Adrenal gland (tissue), 12 donors: ENCODE data around the gene CEP70. TPM values are rescaled to one million over a fixed set of nuclear protein-coding genes. Genes with fewer than 3 reads are reported as not detected.

Experiments
- DNase-seq, 7 donors: peaks; one replicate each; pipeline ENCODE4 v3.0.0-alpha.2; 2019 to 2020
- H3K27ac ChIP-seq, 5 donors: fragments of 200-600 bp; sonication (generic) in 4 of 5; 1 replicate in 3 of 5; 2 replicates in 2 of 5; pipeline versions ENCODE4 v1.5.1 to v1.8.0; 2016 to 2020; ENCODE audit warnings: mild to moderate bottlenecking in 1 of 5
- H3K27me3 ChIP-seq: fragments of 200-600 bp; 2 replicates; pipeline ENCODE4 v1.8.0; 2021
- H3K36me3 ChIP-seq, 2 donors: fragments of 200-600 bp; replicated peaks in 1 of 2; 1 replicate in 1 of 2; 2 replicates in 1 of 2; pipeline versions ENCODE4 v1.5.1 to v1.8.0; 2018 to 2022
- H3K4me1 ChIP-seq, 2 donors: fragments of 200-600 bp; replicated peaks in 1 of 2; 1 replicate in 1 of 2; 2 replicates in 1 of 2; pipeline versions ENCODE4 v1.5.1 to v1.8.0; 2018 to 2021
- H3K4me3 ChIP-seq, 4 donors: fragments of 200-600 bp; sonication (generic) in 3 of 4; one replicate each; pipeline ENCODE4 v1.5.1; 2016 to 2018
- H3K9me3 ChIP-seq, 3 donors: fragments of 200-600 bp; sonication (generic) in 1 of 3; replicated peaks in 1 of 3; 1 replicate in 2 of 3; 2 replicates in 1 of 3; pipeline versions ENCODE4 v1.5.1 to v1.8.0; 2016 to 2021
- POLR2A ChIP-seq, 2 donors: fragments of 450-650 bp; IDR thresholded peaks; one replicate each; pipeline ENCODE4 v1.6.1; 2017; ENCODE audit warnings: antibody characterized with exemption in 2 of 2, mild to moderate bottlenecking in 2 of 2, moderate library complexity in 1 of 2
- WGBS, 4 donors: extraction: QIAGEN DNeasy Blood & Tissue Kit in 2 of 4; methylation state at CpG; one replicate each; pipeline versions ENCODE4 v1.1.5 to v1.1.7; 2013 to 2017; 5-methylcytosine and 5-hydroxymethylcytosine counted together
- intact Hi-C, 2 donors: fragments of 100-400 bp; cut with DNase I; formaldehyde crosslinking; loops; one replicate each; pipeline versions ENCODE4 v1.14.1 to v1.15.0; 2022 to 2023
- polyA plus RNA-seq, 3 donors: library from polyadenylated mRNA; stranded (reverse); fragments of 200-250 nt in 2 of 3; fragments of 350-450 nt in 1 of 3; fragmentation: Illumina TruSeq in 1 of 3; extraction: RNeasy Lipid Tissue Mini Kit (QIAGEN cat#74804) in 1 of 3; gene quantifications; one replicate each; pipeline ENCODE4 v1.2.3, GENCODE V29; 2013 to 2014
- total RNA-seq, 9 donors: library from RNA; depleted of rRNA in 4 of 9; stranded (reverse); fragments of >200 nt in 4 of 9; fragments of 120-200 nt in 1 of 9; fragmentation: NEBNext Ultra II Directional in 1 of 9; extraction: Animal tissue kit (Norgen Biotek cat#: 25700) in 1 of 9; gene quantifications; one replicate each; pipeline versions ENCODE4 v1.1.0 to v1.2.4, GENCODE V29; 2013 to 2023
- TF ChIP-seq, protein P1 (sequence below), 6 experiments: fragments of 450-650 bp in 4 of 6; fragments of 200-600 bp in 2 of 6; sonication (generic) in 1 of 6; IDR thresholded peaks; 1 replicate in 5 of 6; 2 replicates in 1 of 6; pipeline versions ENCODE4 v1.5.1 to v1.8.0; 2016 to 2021; ENCODE audit warnings: antibody characterized with exemption in 6 of 6, mild to moderate bottlenecking in 2 of 6, moderate library complexity in 1 of 6
- donor health status: healthy with polysubstance abuse.
- donor health status: Bipolar disorder and iron deficiency.
- donor health status: DM: yes; HTN: yes; CAD: no.
- donor health status: DM: no; HTN: no; CAD: no.
- donor health status: DM: no; HTN: no; CAD: no.
- donor health status: DM: yes; HTN: yes; CAD: no.

Gene CEP70
- total and polyA plus RNA-seq, 12 donors = 7.8 to 26.9 (median 16.4) TPM

GRCh38 chr3:138450704-138451424 lies 143.2 kb downstream of the CEP70 start:
- Histone ChIP-seq H3K27me3 (no peaks in the 10 kb centered on the region), H3K36me3 (no peaks in the 10 kb centered on the region), H3K27ac (no peak overlapping the region), H3K9me3 (no peaks in the 10 kb centered on the region), H3K4me1 (no peaks in the 10 kb centered on the region), H3K4me3 (no peak overlapping the region)
- DNase-seq = no peak
- TF ChIP-seq, protein P1, sequence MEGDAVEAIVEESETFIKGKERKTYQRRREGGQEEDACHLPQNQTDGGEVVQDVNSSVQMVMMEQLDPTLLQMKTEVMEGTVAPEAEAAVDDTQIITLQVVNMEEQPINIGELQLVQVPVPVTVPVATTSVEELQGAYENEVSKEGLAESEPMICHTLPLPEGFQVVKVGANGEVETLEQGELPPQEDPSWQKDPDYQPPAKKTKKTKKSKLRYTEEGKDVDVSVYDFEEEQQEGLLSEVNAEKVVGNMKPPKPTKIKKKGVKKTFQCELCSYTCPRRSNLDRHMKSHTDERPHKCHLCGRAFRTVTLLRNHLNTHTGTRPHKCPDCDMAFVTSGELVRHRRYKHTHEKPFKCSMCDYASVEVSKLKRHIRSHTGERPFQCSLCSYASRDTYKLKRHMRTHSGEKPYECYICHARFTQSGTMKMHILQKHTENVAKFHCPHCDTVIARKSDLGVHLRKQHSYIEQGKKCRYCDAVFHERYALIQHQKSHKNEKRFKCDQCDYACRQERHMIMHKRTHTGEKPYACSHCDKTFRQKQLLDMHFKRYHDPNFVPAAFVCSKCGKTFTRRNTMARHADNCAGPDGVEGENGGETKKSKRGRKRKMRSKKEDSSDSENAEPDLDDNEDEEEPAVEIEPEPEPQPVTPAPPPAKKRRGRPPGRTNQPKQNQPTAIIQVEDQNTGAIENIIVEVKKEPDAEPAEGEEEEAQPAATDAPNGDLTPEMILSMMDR (IDR thresholded peaks at IDR 0.05) = no peak
- TF ChIP-seq POLR2A (IDR thresholded peaks at IDR 0.05) = no peak
- 77 to 85% (median 82%) methylated on average over 5 to 6 of the region's 6 CpGs for WGBS, 4 donors
- intact Hi-C loops = no loop called here

- Histone ChIP-seq H3K4me3 (no peak overlapping the region), H3K4me1 (no peaks in the 10 kb centered on the region), H3K36me3 (no peaks in the 10 kb centered on the region), H3K27me3 (no peaks in the 10 kb centered on the region), H3K27ac (no peak overlapping the region), H3K9me3 (no peaks in the 10 kb centered on the region)
- 86 to 97% (median 94%) methylated on average over 7 of the region's 7 CpGs for WGBS, 4 donors
- intact Hi-C loops = no loop called here
- TF ChIP-seq, protein P1 (IDR thresholded peaks at IDR 0.05) = no peak
- TF ChIP-seq POLR2A (IDR thresholded peaks at IDR 0.05) = no peak
- no peak for DNase-seq
Measured at GRCh38 chr3:138450181-138450580, 143.9 kb downstream of the CEP70 start.

GRCh38 chr3:138449490-138449889 lies 144.6 kb downstream of the CEP70 start:
- H3K27ac ChIP-seq = no peak overlapping the region
- WGBS, 4 donors = 74 to 100% (median 88%) methylated on average over 1 to 3 of the region's 3 CpGs
- no peaks in the 10 kb centered on the region for H3K36me3 ChIP-seq
- intact Hi-C loops = no loop called here
- H3K4me3 ChIP-seq = no peak overlapping the region
- no peaks in the 10 kb centered on the region for H3K9me3 ChIP-seq
- DNase-seq = no peak
- TF ChIP-seq POLR2A (IDR thresholded peaks at IDR 0.05) = no peak
- TF ChIP-seq, protein P1 (IDR thresholded peaks at IDR 0.05) = no peak
- H3K4me1 ChIP-seq = no peaks in the 10 kb centered on the region
- no peaks in the 10 kb centered on the region for H3K27me3 ChIP-seq

GRCh38 chr3:138448631-138449030 lies 145.4 kb downstream of the CEP70 start:
- 87 to 93% (median 91%) methylated on average over 3 of the region's 3 CpGs for WGBS, 4 donors
- no peaks in the 10 kb centered on the region for H3K4me1 ChIP-seq
- no peak overlapping the region for H3K4me3 ChIP-seq
- no peak for TF ChIP-seq POLR2A (IDR thresholded peaks at IDR 0.05)
- TF ChIP-seq, protein P1 (IDR thresholded peaks at IDR 0.05) = no peak
- H3K36me3 ChIP-seq = no peaks in the 10 kb centered on the region
- no peaks in the 10 kb centered on the region for H3K9me3 ChIP-seq
- DNase-seq = no peak
- H3K27ac ChIP-seq = no peak overlapping the region
- no peaks in the 10 kb centered on the region for H3K27me3 ChIP-seq
- intact Hi-C loops = no loop called here
